NCI-H146 (cell line): ENCODE results near the gene NMRK1.

Experiments
- DNase-seq: peaks from one replicate; lab custom pipeline; 2025; lab: John Stamatoyannopoulos, UW

The NMRK1 gene

DNA sequence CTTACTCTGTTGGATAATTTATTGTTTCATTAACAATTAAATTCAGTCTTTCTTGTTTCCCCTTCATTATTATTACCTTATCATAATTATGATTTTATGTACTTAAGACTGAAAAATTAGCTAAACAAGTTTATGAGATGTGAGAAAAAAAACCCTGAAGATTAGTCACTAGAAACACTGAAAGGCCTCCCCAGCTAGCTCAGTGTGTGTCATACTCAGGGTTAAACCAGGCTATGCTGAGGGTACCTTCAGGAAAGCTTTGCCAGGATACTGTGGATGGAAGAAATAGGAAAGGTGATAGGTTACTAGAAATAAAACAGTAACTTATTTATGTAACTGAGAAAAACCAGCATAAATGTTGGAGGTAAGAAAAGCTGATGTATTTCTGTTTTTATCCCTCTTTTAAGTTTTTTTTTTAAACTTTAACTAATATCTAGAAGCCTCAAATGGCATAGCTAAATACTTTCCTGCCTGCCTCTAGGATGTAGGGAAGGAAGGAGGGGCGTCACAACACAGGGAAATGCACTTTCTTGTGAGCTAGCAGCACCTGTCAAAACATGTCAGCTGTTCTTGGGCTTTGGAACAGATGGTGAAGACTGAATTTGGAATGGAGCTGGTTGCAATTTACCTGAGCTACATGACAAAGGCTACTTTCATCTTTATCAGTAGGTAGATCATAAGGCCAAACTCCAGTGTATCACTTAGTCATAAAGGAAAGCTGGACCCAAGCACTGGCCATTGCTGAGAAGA lies 24.2 kb downstream of the NMRK1 start:
- no peak for DNase-seq

DNA sequence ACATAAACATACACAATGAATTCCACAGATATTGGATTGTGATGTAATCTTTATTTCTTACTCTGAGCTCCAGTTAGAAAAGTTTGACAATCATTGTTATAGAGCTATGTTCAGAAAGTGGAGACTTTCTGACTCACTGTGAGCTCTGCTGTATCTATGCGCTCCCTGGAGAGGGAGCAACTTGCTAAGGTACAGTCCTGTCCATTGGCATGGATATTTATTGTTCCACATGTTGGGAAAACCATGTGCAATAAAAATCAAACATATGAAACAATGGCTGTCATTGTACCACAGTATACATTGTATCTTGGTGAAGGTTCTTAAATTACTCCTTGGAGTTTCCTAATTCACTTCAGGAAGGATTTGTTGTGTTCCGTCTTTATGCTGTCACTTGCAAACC lies 26.8 kb downstream of the NMRK1 start:
- DNase-seq, result no peak

DNA sequence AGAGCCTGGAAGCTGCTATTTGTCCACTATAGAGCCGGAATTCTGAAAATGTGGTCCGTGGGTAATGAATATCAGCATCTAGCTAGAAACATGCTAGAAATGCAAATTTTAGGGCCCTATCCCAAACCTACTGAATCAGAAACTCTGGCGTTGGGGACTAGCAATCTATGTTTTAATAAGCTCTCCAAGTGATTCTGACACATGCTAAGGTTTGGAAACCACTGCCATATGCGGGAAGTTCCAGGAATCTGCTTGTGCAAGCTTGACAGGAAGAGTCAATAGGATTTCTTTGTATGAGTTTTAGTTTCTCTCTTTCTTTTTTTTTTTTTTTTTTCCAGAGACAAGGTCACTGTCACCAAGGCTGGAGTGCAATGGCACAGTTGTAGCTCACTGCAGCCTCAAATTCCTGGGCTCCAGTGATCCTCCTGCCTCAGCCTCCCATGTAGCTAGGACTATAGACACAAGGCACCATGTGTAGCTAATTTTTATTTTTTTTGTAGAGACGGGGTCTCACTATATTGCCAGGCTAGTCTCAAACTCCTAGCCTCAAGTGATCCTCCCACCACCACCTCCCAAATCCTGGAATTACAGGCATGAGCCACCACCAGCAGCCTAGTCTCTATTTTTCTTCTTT lies 33.5 kb downstream of the NMRK1 start:
- DNase-seq, result no peak

DNA sequence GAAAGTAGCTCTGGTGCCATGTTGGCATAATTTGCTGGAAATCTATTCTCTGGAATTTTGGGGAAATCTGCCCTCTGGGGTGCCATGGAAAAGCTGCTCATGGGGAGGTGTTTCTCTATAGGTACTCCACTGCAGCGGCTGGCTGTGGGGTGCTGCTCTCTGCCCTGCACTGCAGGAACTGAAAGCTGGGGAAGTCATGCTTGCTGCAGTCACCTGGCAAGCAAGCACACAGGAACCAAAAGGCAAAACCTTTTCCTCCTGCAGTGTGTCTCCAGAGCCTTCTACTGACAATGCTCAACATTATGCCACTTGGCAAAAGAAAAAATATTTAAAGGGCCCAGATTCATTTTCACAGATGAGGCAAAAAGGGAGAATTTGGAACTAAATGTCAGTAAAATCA lies 34.1 kb downstream of the NMRK1 start:
- DNase-seq, result no peak

DNA sequence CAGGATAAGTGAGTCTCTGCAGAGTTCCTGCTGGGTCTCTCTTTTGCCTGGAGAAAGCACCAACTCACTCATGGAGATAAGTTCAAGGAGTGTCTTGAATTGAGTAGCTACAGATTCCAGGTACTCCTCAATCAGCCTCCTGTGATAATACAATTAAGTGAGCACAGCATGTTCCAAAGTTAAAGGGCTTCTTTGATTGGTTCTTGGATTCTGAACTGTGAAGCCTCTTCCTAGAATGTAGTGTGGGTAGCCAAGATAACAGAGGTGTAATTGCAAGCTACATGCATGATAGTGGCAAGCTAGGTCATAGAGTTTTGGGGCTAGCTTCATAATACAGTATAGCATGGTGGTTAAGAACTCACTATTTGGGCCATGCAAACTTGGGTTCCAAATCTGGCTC lies 36.7 kb downstream of the NMRK1 start:
- DNase-seq, result no peak

DNA sequence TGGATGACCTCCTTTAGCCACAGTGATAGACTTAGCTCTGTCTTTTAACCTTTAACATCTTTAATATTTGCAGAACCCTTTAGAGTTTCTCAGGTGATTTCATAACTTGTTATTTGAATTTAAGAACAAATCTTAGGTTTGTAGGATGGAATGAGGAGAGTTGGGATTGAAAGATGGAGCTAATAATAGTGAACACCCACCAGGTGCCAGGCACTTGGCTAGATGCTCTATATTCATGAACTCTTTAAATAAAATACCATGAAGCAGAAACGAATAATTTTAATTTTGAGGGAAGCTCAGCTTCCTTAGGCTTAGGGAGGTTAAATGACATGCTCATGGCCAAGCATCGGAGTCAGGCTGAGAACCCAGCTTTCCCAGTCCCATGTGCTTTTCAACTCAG lies 40.4 kb downstream of the NMRK1 start:
- no peak for DNase-seq

DNA sequence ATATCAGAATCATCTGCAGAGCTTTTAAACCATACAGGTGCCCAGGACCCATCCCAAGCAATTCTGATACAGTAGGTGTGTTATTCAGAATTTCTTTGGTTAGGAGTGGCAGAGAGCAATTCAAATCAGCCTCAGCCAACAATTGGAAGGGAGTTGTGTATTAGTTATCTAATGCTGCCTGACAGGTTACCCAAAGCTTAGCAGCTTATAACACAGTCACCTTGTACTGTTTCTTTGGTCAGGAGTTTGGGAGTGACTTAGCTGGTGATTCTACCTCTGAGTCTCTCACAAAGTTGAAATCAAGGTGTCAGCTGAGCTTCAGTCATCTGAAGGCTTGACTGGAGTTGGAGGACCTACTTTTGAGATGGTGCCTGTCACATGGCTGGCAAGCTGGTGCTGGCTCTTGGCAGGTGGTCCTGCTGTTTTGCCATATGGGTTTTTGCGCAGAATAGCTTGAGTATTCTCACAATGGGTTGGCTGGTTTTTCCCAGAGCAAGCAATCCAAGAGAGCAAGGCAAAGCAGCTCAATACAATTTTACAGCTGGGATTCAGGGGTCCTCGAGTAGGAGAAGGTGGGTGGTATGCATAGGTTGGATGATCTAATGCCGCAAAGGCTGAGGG lies 41.1 kb downstream of the NMRK1 start:
- DNase-seq, result no peak

DNA sequence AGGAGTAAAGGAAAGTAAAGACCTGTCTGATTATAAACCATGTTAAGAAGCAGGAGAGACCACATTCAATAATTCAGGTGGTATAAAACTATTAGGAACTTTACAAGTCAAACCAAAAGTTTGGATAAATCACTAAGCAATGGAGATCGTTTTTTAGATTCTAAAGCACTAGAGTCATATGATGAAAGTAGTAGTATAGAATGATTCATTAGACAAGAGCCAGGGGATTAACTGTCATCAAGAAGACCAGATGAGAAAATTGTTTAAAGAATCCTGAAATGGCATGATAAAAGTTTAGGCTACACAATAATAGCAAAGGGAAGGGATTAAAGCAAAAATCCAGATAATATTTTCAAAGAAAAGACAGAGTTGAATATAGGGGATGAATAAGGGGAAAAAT lies 46.9 kb downstream of the NMRK1 start:
- DNase-seq, result no peak

DNA sequence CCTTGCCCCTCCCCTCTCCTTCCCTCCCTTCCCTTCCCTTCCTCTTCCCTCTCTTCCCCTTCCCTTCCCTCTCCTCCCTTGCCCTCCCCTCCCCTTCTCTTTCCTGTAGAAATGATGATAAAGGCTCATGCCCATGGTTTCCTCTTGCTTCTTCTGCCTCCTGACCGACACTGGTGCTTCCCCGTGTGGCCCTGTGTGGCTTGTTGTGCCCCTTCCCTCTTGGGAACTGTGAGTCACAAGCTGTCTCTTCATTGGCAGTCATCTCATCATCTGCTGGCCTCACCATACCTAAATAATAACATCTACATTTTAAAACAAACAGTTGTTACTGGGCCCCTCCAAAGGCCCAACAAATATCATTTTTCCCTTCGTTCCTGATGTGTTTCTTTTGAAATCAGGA lies 48.2 kb downstream of the NMRK1 start:
- no peak for DNase-seq

DNA sequence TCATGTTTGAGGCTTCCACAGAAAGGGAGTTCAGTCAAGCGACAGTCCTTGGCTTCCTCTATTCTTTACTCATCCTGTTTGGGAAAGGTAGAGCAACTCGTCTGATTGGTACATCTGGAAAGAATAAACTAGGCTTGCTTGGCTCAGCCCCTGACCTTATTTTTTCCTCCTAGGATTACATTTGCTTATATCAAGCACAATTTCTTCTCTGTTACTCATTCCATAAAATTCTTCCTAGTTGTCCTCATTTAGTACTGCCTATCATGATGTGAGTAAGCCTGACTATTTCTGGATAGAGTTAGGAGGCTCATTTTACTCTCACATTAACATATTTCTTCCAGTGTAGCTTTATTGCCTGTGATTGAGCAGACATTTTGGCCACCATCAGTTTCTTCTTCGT lies 48.9 kb downstream of the NMRK1 start:
- DNase-seq, result no peak

DNA sequence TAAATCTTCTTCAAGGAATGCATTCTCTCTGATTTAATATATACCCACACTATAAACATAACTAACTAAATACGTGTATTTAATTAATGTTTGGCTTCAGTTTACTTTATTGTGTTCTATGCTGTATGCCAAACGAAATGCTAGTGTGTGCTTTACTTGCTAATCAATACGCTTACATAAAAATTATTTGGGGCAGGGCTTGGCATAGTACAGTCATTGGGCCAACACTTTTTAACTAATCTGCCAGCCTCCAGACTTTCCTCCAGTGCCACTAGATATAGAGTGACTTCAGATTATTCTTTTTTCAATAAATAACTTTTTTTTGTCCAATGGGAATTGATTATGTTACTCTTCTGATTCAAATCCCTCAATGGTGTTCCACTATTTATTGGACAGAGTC lies 51.2 kb downstream of the NMRK1 start:
- no peak for DNase-seq

DNA sequence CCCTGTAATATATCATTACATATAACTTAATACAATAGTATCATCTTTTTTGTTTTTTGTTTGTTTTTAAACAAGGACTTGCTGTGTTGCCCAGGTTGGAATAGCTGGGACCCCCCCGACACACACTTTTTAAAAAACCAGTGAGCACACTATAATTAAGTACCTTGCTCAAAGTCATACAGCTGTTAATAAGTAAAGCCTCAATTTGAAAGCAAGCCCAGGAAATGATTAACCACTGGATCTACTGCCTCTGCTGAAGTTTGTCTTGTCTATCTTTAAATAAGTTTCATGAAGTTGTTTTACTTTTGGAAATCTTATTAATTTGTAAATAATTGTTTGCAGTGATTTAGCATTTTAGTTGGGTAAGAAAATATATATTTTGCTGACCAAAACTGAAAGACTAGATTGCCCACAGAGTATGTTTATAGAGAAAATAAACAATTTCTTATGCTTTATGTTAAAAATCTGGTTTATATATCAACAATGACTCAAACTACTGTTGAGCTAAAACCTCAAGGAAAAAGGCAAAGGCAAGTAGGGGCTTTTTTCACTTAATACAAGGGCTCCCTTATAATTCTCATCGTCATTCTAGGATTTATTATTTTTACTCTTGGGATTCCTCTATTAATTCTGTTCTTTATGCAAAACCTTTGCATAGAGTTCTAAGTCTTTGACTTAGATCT lies 54.0 kb downstream of the NMRK1 start:
- DNase-seq, result no peak

DNA sequence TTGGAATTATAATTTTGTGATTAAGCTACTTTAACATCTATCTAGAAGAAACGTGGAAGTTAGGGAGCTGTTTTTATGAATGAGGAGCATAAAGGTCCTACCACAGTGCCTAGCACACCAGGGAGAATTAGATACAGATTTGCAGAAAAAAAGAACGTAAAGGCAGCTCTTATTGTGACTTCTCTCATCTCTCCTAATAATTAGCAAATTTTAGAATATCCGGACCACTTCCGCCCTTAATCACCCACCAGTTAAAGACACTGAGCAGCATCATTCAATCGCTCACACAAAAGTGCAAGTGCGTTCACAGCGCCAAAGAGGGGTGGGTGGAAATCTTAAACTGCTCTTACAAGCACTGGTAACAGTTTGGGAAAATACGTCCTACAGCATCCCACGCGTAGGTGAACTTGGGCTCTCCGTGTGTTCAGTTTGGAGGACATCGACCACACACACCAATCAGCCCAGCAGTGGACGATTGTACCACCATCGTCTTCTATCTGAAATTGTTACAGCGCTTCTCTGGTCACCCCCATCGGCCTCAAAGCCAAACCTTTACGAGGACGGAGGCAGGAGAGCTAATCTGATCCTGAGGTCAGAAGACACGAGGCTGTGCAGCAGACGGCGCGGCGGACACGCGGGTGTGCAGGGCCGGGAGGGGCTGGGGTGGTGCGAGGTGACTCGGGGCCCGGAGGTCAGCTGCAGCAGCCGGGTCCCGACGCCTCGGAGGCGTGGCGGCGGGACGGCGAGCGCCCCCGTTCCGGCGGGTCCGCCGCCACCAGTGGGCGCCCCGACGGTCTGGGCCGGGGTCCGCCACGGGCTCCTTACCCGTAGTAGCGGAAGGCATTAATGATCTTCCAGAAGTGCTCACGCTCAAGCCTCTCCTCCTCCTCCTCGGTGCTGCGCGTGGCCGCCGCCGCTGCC lies 60.5 kb downstream of the NMRK1 start:
- peak; percentile 46 for DNase-seq

DNA sequence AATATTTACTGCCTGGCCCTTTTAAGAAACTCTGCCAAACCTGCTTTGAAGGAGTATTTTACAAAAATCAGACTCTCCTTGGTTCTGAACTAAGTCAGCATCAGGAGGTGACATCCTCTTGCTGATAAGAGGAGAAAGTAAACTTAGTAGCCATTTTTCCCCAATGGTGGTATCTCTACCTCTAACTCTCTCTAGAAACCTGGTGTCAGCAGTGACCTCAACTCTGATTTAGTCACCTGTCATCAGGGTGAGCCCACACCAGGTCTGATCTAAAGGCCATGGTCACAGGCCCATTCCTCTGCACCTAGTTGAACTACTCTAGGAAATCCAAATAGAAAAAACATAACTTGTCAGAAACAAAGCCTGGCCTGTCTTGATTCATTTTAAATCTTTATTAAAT lies 64.1 kb downstream of the NMRK1 start:
- no peak for DNase-seq

DNA sequence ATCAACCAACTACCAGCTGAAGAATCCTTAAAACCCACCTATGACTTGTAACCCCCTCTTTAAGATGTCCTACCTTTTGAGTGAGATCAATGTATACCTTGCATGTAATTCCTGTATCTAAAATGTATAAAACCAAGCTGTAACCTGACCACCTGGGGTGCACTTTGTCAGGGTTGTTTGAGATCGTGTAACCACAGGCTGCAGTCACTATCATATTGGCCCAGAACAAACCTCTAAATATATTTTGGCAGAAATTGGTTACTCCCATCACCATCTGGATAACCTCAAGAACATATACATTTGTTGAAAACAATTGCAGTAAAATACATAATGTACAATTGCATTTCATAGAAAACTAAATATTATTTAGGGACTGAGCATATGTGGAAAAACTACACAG lies 68.3 kb downstream of the NMRK1 start:
- no peak for DNase-seq

DNA sequence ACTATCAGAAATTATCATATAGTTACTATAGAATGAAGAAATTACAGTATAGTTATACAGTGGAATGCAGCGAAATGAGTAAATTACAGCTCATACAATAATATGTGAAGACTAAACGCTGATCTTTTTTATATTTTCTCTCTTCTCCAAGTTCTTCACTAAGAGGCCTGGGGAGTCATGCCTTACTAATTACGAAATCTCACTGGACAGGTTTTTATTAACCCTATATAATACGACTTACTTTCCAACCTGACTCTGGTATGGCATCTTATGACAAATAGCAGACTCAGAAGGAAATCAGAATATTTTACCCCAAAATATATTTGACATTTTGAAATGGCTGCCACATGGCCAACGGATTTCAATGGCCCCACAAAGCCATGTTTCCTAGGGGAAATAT lies 68.9 kb downstream of the NMRK1 start:
- no peak for DNase-seq

DNA sequence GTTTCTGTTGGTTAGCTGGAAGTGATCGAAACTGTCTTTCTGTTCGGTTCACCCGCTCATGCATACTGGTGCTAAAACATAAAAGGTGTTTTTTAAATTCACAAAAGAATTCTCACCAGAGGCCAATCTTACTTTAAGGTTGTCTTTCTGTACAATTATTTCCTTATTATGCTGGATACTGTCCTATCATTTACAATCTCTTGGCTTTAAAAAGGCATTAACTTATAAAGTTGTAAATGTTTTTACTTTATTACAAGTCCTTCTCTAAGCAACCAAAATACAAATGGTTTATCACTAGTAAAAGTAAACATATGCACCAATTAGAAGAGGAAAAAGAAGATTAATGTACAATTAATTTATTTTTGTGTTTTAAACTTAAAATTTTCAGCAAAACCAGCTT lies 70.6 kb downstream of the NMRK1 start:
- DNase-seq, result no peak

DNA sequence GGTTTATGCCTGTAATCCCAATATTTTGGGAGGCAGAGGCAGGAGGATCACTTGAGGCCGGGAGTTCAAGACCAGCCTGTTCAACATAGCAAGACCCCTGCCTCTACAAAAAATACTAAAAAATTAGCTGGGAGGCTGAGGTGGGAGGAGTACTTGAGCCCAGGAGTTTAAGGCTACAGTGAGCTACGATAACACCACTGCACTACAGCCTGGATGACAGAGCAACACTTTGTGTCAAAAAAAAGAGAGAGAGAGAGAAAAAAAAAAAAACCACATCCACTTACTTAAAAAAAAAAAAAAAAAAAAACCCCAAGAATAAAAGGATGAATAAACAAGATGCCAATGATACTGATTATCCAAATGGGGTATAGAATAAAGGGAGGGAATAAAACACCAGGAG lies 74.2 kb downstream of the NMRK1 start:
- no peak for DNase-seq
